GM23338 (cell line): ENCODE results near the gene CHSY1. TPM values are rescaled to one million over a fixed set of nuclear protein-coding genes. Genes with fewer than 3 reads are reported as not detected.
"Not testable (repeated sequence)": the region's sequence is repeated elsewhere in the genome, so short reads cannot be mapped to it uniquely, and the experiment has no call there.

Experiments
- ATAC-seq: fragments of 200-7000 bp; cut with Tn5 transposase; 3 replicates; pipeline ENCODE4 v1.9.1; 2020
- DNase-seq: peaks from one replicate; pipeline ENCODE4 v3.0.0-alpha.2; 2015; ENCODE audit warnings: low spot score
- H2AFZ ChIP-seq: fragments of 200-600 bp; sonication (generic); 2 replicates; pipeline ENCODE4 v1.8.0; 2016; ENCODE audit warnings: antibody characterized with exemption, mild to moderate bottlenecking, moderate library complexity
- H3F3A ChIP-seq: fragments of 200-600 bp; sonication (generic); replicated peaks from 2 replicates; pipeline ENCODE4 v1.8.0; 2017; ENCODE audit warnings: antibody characterized with exemption, mixed run types, low read depth
- H3K27ac ChIP-seq: fragments of 200-600 bp; sonication (generic); 2 replicates; pipeline ENCODE4 v1.6.1; 2016; ENCODE audit warnings: low read depth
- H3K27me3 ChIP-seq: fragments of 200-600 bp; sonication (generic); 2 replicates; pipeline ENCODE4 v1.8.0; 2016; ENCODE audit warnings: mild to moderate bottlenecking, mixed run types, moderate library complexity; ENCODE audit not compliant: insufficient read depth
- H3K36me3 ChIP-seq: fragments of 200-600 bp; sonication (generic); 2 replicates; pipeline ENCODE4 v1.8.0; 2016; ENCODE audit warnings: mild to moderate bottlenecking; ENCODE audit not compliant: insufficient read depth
- H3K4me1 ChIP-seq: fragments of 200-600 bp; sonication (generic); 2 replicates; pipeline ENCODE4 v1.8.0; 2016; ENCODE audit warnings: mild to moderate bottlenecking, moderate library complexity; ENCODE audit not compliant: insufficient read depth
- H3K4me2 ChIP-seq: fragments of 200-600 bp; sonication (generic); 2 replicates; pipeline ENCODE4 v1.7.1; 2017; ENCODE audit warnings: mixed run types
- H3K4me3 ChIP-seq: fragments of 200-600 bp; sonication (generic); 2 replicates; pipeline ENCODE4 v1.6.1; 2016; ENCODE audit warnings: mixed run types
- H3K79me2 ChIP-seq: fragments of 200-600 bp; sonication (generic); replicated peaks from 2 replicates; pipeline ENCODE4 v1.8.0; 2017; ENCODE audit warnings: mild to moderate bottlenecking; ENCODE audit not compliant: insufficient read depth
- H3K9me2 ChIP-seq: fragments of 200-600 bp; sonication (generic); 2 replicates; pipeline ENCODE4 v1.8.0; 2017; ENCODE audit not compliant: insufficient read depth
- H4K20me1 ChIP-seq: fragments of 200-600 bp; sonication (generic); replicated peaks from 2 replicates; pipeline ENCODE4 v1.8.0; 2017; ENCODE audit warnings: mild to moderate bottlenecking; ENCODE audit not compliant: insufficient read depth
- H3K27ac Mint-ChIP-seq: 2 replicates; pipeline ENCODE4 v1.8.0; 2020; ENCODE audit warnings: inconsistent platforms, mild to moderate bottlenecking, moderate library complexity, mixed read lengths
- H3K27me3 Mint-ChIP-seq: 3 replicates; pipeline ENCODE4 v1.8.0; 2022; ENCODE audit warnings: low read depth, mild to moderate bottlenecking, moderate library complexity, mixed read lengths, inconsistent platforms; ENCODE audit not compliant: insufficient read depth, poor library complexity
- H3K36me3 Mint-ChIP-seq: 3 replicates; pipeline ENCODE4 v1.8.0; 2021; ENCODE audit warnings: low read depth, mild to moderate bottlenecking, inconsistent platforms, moderate library complexity, mixed read lengths
- H3K4me1 Mint-ChIP-seq: 3 replicates; pipeline ENCODE4 v1.8.0; 2020; ENCODE audit warnings: mild to moderate bottlenecking, inconsistent platforms, mixed read lengths
- H3K4me3 Mint-ChIP-seq: 3 replicates; pipeline ENCODE4 v1.8.0; 2021; ENCODE audit warnings: moderate library complexity, mild to moderate bottlenecking, inconsistent platforms, mixed read lengths
- H3K9me3 Mint-ChIP-seq: 3 replicates; pipeline ENCODE4 v1.8.0; 2020; ENCODE audit warnings: moderate library complexity, mild to moderate bottlenecking, inconsistent platforms, mixed read lengths
- polyA plus RNA-seq: library from polyadenylated mRNA; unstranded; fragments of >200 nt; fragmentation: Nextera tagmentation; extraction: Ambion mirVana; gene quantifications from 2 replicates; pipeline ENCODE4 v1.2.1, GENCODE V29; 2016
- total RNA-seq: library from RNA; depleted of rRNA; stranded (reverse); fragments of >200 nt; shearing (Covaris generic); gene quantifications from 2 replicates; pipeline ENCODE4 v1.2.3, GENCODE V29; 2014; rRNA removed

The CHSY1 gene
- total and polyA plus RNA-seq, 2 experiments from 2014 or later = 9.8 to 47.7 TPM

DNA sequence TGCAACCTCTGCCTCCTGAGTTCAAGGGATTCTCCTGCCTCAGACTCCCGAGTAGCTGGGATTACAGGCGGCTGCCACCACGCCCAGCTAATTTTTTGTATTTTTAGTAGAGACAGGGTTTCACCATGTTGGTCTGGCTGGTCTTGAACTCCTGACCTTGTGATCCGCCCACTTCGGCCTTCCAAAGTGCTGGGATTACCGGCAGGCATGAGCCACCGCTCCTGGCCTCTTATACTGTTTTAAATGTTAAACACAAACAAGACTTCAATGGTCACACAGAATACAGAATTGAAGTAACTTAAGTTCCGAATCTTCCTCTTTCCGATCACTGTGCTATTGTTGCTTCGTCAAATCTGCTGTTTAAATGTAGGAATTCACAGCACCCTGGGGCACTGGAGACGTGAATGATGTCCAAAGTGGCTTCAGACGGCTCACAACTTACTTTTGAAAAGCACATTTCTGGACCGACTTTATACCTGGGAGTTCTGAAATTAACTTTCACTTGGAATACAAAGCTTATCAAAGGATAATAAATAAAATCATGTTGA lies 125.9 kb downstream of the CHSY1 start:
- not testable (repeated sequence) for H2AFZ ChIP-seq, H3K9me2 ChIP-seq, H3K4me3 Mint-ChIP-seq, H3K79me2 ChIP-seq, ATAC-seq, H3K9me3 Mint-ChIP-seq, H4K20me1 ChIP-seq, H3K36me3 Mint-ChIP-seq, H3K27me3 ChIP-seq, H3K27ac Mint-ChIP-seq, H3K4me2 ChIP-seq, H3K4me3 ChIP-seq, H3F3A ChIP-seq, H3K27ac ChIP-seq, H3K36me3 ChIP-seq, DNase-seq, H3K27me3 Mint-ChIP-seq
- H3K4me1 Mint-ChIP-seq = peaks cover 35% of the 10 kb centered on the region
- peaks cover 20% of the 10 kb centered on the region for H3K4me1 ChIP-seq

Other genes starting within 250 kb of the CHSY1 start
- 37.0 and 77.2 TPM in 2 replicates for gene SELENOS, start 25.4 kb upstream of the CHSY1 start, total RNA-seq
- gene SELENOS, start 25.4 kb upstream of the CHSY1 start, polyA plus RNA-seq = 106 and 108 TPM in 2 replicates
- gene SNRPA1, start 43.2 kb upstream of the CHSY1 start, total RNA-seq = 128 and 170 TPM in 2 replicates
- gene SNRPA1, start 43.2 kb upstream of the CHSY1 start, polyA plus RNA-seq = 313 and 361 TPM in 2 replicates
- 6.7 and 7.8 TPM in 2 replicates for gene PCSK6, start 237.7 kb upstream of the CHSY1 start, total RNA-seq
- gene PCSK6, start 237.7 kb upstream of the CHSY1 start, polyA plus RNA-seq = 1.7 and 2.4 TPM in 2 replicates